Activated T-helper 1 cell treated with Interleukin-2 at 50 U/mL for 16 hours (primary cell): Measurements from ENCODE around the gene VWF.

Source experiments
- DNase-seq: peaks from one replicate; pipeline ENCODE4 v3.0.0-alpha.2; 2020; ENCODE audit warnings: low read depth

Gene VWF

GRCh38 chr12:5977556-5977955 is 146.9 kb downstream of the VWF start:
- no peak for DNase-seq

GRCh38 chr12:5976711-5977110 is 147.8 kb downstream of the VWF start:
- no peak for DNase-seq

GRCh38 chr12:5976196-5976595 is 148.3 kb downstream of the VWF start:
- DNase-seq: no peak

- DNase-seq: no peak
These were observed 150.9 kb downstream of the VWF start for GRCh38 chr12:5973461-5974115.

GRCh38 chr12:5972387-5972786 is 152.1 kb downstream of the VWF start:
- no peak for DNase-seq

GRCh38 chr12:5971194-5971850 is 153.1 kb downstream of the VWF start:
- no peak for DNase-seq

- DNase-seq: no peak
These were observed 154.3 kb downstream of the VWF start for GRCh38 chr12:5969974-5970690.

- DNase-seq: no peak
These were observed 155.1 kb downstream of the VWF start for GRCh38 chr12:5969156-5969973.

GRCh38 chr12:5967645-5968415 is 156.6 kb downstream of the VWF start:
- DNase-seq: no peak

GRCh38 chr12:5966486-5967095 is 157.9 kb downstream of the VWF start:
- DNase-seq: no peak

GRCh38 chr12:5965950-5966383 is 158.5 kb downstream of the VWF start:
- no peak for DNase-seq

- no peak for DNase-seq
These were observed 159.3 kb downstream of the VWF start for GRCh38 chr12:5964913-5965900.

GRCh38 chr12:5963515-5963914 is 161.0 kb downstream of the VWF start:
- DNase-seq: no peak

- DNase-seq: no peak
These were observed 163.7 kb downstream of the VWF start for GRCh38 chr12:5960783-5961182.

- no peak for DNase-seq
These were observed 167.5 kb downstream of the VWF start for GRCh38 chr12:5956987-5957386.

GRCh38 chr12:5954661-5955060 is 169.8 kb downstream of the VWF start:
- DNase-seq: no peak

GRCh38 chr12:5953835-5954586 is 170.5 kb downstream of the VWF start:
- DNase-seq: no peak

GRCh38 chr12:5952031-5952430 is 172.4 kb downstream of the VWF start:
- DNase-seq: no peak

GRCh38 chr12:5948696-5949095 is 175.8 kb downstream of the VWF start:
- no peak for DNase-seq
